Neutrophil (primary cell): ENCODE measurements around the gene GYS1.

Experiments
- H3K27ac ChIP-seq: fragments of 200-600 bp; sonication (generic); 2 replicates; pipeline ENCODE4 v1.5.1; 2016; ENCODE audit warnings: mild to moderate bottlenecking, moderate library complexity
- H3K27me3 ChIP-seq: fragments of 200-600 bp; sonication (generic); 2 replicates; pipeline ENCODE4 v1.6.0; 2016; ENCODE audit warnings: mild to moderate bottlenecking
- H3K36me3 ChIP-seq: fragments of 200-600 bp; sonication (generic); 2 replicates; pipeline ENCODE4 v1.5.1; 2017
- H3K4me1 ChIP-seq, 2 experiments: fragments of 200-600 bp in 1 of 2; sonication (generic) in 1 of 2; 1 replicate in 1 of 2; 2 replicates in 1 of 2; pipeline versions ENCODE4 v1.5.1 to v1.6.1; 2013 to 2016; ENCODE audit warnings: low read depth in 1 of 2, low read length in 1 of 2, mild to moderate bottlenecking in 1 of 2, moderate library complexity in 1 of 2; ENCODE audit not compliant: control insufficient read depth in 1 of 2, insufficient read depth in 1 of 2
- H3K4me3 ChIP-seq, 2 experiments: fragments of 200-600 bp in 1 of 2; sonication (generic) in 1 of 2; 1 replicate in 1 of 2; 2 replicates in 1 of 2; pipeline ENCODE4 v1.5.1; 2013 to 2016; ENCODE audit warnings: low read depth in 1 of 2, low read length in 1 of 2, mild to moderate bottlenecking in 1 of 2, moderate library complexity in 1 of 2
- H3K9me3 ChIP-seq: fragments of 200-600 bp; sonication (generic); 2 replicates; pipeline ENCODE4 v1.5.1; 2016
- CTCF ChIP-seq: fragments of 200-600 bp; sonication (generic); IDR thresholded peaks from 2 replicates; pipeline ENCODE4 v1.5.1; 2016; ENCODE audit warnings: antibody characterized with exemption

Gene GYS1

GRCh38 chr19:49011194-49011593, 18.1 kb upstream of the GYS1 start:
- H3K4me3 ChIP-seq: no peak overlapping the region
- H3K36me3 ChIP-seq: peaks cover 78% of the 10 kb centered on the region
- H3K27ac ChIP-seq: no peak overlapping the region
- no peak for TF ChIP-seq CTCF
- no peaks in the 10 kb centered on the region for H3K9me3 ChIP-seq
- H3K4me1 ChIP-seq: no peaks in the 10 kb centered on the region
- no peaks in the 10 kb centered on the region for H3K27me3 ChIP-seq

- Histone ChIP-seq H3K4me1 (no peaks in the 10 kb centered on the region), H3K27me3 (no peaks in the 10 kb centered on the region), H3K4me3 (no peak overlapping the region), H3K27ac (no peak overlapping the region), H3K36me3 (peaks cover 78% of the 10 kb centered on the region), H3K9me3 (no peaks in the 10 kb centered on the region)
- no peak for TF ChIP-seq CTCF
Measured at GRCh38 chr19:49010453-49010852, 17.3 kb upstream of the GYS1 start.

- Histone ChIP-seq H3K27me3 (no peaks in the 10 kb centered on the region), H3K9me3 (no peaks in the 10 kb centered on the region), H3K27ac (no peak overlapping the region), H3K36me3 (peaks cover 77% of the 10 kb centered on the region), H3K4me3 (no peak overlapping the region), H3K4me1 (no peaks in the 10 kb centered on the region)
- no peak for TF ChIP-seq CTCF
Measured at GRCh38 chr19:49009828-49010227, 16.7 kb upstream of the GYS1 start.

- Histone ChIP-seq H3K4me3 (no peak overlapping the region), H3K4me1 (no peaks in the 10 kb centered on the region), H3K36me3 (peaks cover 75% of the 10 kb centered on the region), H3K9me3 (no peaks in the 10 kb centered on the region), H3K27me3 (no peaks in the 10 kb centered on the region), H3K27ac (no peak overlapping the region)
- TF ChIP-seq CTCF: no peak
Measured at GRCh38 chr19:49006905-49007304, 13.8 kb upstream of the GYS1 start.

- TF ChIP-seq CTCF: no peak
- Histone ChIP-seq H3K4me1 (no peaks in the 10 kb centered on the region), H3K4me3 (no peak overlapping the region), H3K27ac (no peak overlapping the region), H3K36me3 (peaks cover 56% of the 10 kb centered on the region), H3K27me3 (no peaks in the 10 kb centered on the region), H3K9me3 (no peaks in the 10 kb centered on the region)
Measured at GRCh38 chr19:49004964-49005614, 12.0 kb upstream of the GYS1 start.

GRCh38 chr19:49004133-49004532, 11.0 kb upstream of the GYS1 start:
- H3K36me3 ChIP-seq: peaks cover 47% of the 10 kb centered on the region

More at GRCh38 chr19:49004133-49004532, 11.0 kb upstream of the GYS1 start:
- H3K27ac ChIP-seq: no peak overlapping the region
- H3K27me3 ChIP-seq: no peaks in the 10 kb centered on the region
- no peaks in the 10 kb centered on the region for H3K4me1 ChIP-seq
- no peak for TF ChIP-seq CTCF
- no peaks in the 10 kb centered on the region for H3K9me3 ChIP-seq
- no peak overlapping the region for H3K4me3 ChIP-seq
